Loucy (cell line): ENCODE results near the gene SNX13.

Experiments used
- CTCF ChIP-seq: fragments of 200-600 bp; sonication (generic); conservative IDR thresholded peaks from 2 replicates; pipeline ENCODE4 v1.5.1; 2014; ENCODE audit warnings: mild to moderate bottlenecking, antibody characterized with exemption, low read length
- EZH2phosphoT487 ChIP-seq: fragments of 200-600 bp; IDR thresholded peaks from 2 replicates; pipeline ENCODE4 v1.6.1; 2018; ENCODE audit warnings: antibody characterized with exemption, mild to moderate bottlenecking, moderate library complexity, borderline replicate concordance

DNA sequence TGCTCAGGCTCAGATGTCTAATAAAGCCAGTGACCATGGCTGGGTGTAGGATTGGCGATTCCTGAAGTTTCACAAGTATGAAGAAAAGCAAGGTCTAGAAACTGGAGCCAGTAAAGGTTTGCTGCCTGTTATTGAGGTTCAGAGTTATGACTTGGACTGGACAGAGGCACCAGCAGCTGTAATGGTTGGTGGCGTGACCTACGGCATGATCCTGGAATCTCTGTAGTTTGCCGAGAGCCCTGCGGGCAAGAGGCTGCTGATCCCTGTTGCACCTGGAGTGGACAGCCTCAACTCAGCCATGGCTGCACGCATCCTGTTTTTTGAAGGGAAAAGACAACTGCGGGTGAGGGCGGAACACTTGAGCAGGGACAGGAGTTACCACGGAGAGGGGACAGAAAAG lies 22.4 kb upstream of the SNX13 start:
- TF ChIP-seq CTCF (no peak), EZH2phosphoT487 (no peak)
